ENCODE results near the gene SOST. TPM values are rescaled to one million over a fixed set of nuclear protein-coding genes. Genes with fewer than 3 reads are reported as not detected.
A peak's percentile ranks its signal among the peaks of the same experiment; 100 is the strongest.
"Not testable (repeated sequence)": the region's sequence is repeated elsewhere in the genome, so short reads cannot be mapped to it uniquely, and the experiment has no call there.

The SOST gene
- total RNA-seq = not detected

DNA sequence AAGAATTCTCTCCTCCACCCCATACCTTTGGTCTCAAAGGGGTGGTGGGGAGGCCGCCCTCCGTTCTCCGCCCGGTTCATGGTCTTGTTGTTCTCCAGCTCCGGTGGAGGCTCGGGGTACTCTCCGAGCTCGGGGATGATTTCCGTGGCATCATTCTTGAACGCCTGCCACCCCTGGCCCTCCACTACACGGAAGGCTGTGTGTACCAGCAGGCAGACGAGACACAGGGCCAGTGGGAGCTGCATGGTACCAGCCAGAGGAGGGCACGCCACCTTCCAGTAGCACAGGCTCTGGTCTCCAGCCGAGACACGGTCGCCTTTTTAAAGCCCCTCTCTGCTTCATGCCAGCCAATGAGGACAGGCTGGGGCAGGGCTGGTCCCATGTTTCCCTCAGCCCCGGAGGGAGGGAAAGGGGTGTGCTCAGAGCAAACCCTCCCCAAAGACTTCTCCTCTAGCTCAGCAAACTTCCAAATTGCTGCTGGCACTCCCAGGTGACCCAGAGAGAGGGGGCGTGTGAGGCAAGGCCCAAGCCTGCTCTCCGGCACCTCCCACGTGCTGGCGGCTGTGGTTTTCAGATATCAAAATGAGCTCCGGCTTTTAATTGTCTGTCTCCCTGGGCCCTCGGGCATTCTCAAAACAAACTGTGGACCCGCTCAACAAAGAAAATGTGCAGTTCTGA lies at the start of gene SOST:
SOST (minus strand) TSS at position 295 of the 678 bp plus-strand sequence; CDS start at position 245, 50 bp downstream.
- DNase-seq = no peak

DNA sequence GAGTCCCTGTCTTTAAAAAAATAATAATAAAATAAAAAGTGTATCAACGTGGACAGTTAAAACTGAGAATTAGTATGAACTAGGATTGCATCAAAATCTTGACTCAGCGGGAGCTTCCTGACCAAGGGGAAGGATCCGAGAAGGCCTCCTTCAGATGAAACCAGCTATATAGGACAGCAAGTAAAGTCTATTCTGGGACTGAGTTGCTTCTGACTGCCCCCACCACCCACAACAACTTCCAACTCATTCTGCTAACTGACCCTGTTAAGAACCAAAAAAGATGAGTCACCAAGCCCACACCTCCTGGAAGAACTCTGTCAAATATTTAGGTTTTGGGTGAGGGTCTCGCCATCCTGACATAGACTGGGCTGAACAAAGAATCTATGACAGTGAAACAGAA lies 49.5 kb upstream of the SOST start:
- no peak for DNase-seq

DNA sequence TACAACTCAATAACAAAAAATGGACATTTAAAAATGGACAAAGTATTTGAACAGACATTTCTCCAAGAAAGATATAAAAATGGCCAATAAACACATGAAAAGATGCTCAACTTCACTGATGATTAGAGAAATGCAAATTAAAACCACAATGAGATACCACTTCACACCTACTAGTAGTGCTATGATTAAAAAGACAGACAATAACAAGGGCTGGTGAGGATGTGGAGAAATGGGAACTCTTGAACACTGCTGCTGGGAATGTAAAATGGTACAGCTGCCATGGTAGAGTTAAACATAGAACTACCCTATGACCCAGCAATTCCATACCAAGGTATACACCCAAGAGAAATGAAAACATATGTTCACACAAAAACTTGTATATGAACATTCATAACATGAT lies 46.5 kb upstream of the SOST start:
- no peak for DNase-seq

DNA sequence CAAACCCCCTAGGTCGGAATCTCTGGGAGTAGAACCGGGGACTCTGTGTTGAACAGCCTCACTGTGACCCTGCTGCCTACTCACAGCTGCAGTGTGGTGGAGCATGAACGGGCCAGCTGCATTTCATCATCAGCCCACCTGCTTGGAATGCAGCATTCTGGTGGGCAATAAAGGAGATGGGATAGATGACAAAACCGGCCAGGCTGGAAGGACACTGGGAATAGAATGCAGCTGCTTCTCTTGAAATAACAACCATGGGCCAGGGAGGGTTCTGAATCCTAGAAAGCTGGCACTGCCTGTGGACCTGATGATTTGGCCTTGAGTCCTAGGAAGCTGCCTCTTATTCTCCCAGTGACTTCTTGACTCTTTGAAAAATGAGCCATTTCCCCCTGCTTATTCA lies 45.2 kb upstream of the SOST start:
- peak; percentile 7 for DNase-seq

DNA sequence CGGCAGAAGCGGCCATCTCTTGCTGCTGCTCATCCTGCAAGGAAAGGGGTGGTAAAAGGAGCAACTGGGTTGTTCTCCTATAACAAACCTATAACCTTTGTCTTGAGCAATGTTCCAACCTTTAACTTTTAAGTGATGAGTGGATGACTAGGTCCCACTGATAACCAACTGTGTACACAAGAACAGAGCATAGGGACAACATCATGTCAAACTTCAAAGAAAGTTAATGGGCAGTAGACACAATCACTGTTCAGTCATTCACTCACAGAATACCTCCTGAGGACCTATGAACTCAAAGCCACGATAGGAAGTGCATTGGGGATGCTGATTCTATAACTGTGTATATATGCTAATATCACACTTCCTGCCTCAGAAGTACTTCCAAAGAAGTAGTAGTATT lies 43.3 kb upstream of the SOST start:
- no peak for DNase-seq

DNA sequence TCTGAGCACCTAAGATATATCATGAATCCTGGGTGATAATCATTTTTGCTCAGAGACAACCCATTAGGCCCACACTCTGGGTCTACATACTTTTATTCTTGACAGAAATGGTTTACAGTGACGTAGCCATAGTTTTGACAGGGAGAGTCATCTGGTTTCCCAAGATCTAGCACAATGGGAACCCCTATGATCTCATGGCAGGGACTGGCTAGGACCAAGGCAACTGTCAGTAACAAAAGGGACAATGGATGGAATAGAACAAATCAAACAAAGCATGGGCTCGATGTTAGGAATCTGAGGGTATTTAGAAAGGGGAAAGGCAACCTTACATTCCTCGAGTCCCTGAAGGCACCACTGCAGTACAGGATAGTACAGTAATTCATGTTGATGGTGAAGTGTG lies 42.1 kb upstream of the SOST start:
- DNase-seq = no peak

DNA sequence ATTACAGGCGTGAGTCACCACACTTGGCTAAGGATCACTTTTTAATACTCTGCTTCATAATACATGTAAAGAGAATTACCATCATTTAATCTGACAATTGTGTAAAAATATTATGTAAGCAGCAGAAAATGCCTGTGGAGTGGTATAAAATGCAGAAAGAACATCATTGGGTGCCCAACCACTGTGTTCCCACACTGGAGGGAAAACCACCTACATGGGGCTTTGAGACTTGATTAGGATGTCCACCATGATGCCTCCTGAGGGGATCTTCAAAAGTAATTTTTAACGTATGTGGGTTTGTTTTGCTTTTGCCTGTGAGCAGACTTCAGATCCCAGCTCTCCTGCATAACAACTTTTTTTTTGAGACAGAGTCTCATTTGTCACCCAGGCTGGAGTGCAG lies 40.5 kb upstream of the SOST start:
- no peak for DNase-seq

DNA sequence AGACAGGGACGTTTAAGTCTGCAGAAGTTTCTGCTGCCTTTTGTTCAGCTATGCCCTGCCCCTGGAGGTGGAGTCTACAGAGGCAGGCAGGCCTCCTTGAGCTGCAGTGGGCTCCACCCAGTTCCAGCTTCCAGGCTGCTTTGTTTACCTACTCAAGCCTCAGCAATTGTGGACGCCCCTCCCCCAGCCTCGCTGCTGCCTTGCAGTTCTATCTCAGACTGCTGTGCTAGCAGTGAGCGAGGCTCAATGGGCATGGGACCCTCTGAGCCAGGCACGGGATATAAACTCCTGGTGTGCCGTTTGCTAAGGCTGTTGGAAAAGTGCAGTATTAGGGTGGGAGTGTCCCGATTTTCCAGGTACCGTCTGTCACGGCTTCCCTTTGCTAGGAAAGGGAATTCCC lies 39.4 kb upstream of the SOST start:
- not testable (repeated sequence) for DNase-seq

DNA sequence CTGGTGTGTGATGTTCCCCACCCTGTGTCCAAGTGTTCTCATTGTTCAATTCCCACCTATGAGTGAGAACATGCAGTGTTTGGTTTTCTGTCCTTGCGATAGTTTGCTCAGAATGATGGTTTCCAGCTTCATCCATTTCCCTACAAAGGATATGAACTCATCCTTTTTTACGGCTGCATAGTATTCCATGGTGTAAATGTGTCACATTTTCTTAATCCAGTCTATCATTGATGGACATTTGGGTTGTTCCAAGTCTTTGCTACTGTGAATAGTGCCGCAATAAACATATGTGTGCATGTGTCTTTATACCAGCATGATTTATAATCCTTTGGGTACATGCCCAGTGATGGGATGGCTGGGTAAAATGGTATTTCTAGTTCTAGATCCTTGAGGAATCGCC lies 34.1 kb upstream of the SOST start:
- not testable (repeated sequence) for DNase-seq

DNA sequence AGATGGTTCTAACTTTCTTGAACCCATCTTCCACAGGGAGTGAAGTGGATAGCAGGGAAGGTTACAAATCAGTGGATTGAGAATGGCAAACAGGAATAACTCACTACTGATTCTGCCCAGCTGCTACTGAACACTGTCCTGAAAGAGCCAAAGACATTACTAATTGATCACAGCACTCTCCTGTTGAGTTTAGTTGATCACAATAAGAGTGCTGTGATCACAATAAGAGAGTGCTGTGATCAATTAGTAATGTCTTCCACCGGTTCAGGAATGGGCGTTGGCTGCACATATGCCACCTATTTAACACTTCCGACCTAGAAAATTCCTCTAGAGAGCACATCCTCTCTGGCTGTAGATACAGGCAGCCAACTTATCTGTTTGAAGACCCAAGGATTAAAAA lies 33.0 kb upstream of the SOST start:
- peak; percentile 55 for DNase-seq

DNA sequence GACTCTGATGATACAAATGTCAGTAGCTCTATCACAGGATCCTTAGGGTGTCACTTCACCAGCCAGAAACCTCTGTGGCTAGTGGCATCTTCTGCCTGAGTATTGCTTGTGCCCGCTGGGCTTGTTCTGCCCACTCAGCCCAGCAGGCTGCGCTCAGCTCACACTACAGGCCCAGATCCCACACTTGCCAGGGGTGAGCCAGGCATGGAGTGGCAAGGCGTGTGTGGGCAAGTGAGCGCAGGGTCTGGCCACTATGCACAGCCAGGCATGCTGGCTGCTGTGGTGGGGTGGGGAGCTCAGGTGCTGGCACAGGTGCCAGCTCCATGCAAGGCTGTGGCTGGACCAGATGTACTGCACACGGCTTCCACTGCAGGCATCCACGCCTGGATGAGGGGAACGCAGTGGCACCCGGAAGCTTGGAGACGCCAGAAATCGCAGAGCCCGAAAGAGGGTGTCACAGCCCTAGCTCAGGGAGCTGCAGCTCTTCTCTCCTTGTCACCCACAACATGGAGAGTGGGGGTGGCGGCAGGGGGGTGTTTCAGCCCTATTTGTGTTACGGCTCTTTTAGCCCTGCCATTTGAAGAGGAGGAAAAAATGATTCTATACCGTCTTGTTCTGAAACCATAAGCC lies 31.8 kb upstream of the SOST start:
- no peak for DNase-seq

DNA sequence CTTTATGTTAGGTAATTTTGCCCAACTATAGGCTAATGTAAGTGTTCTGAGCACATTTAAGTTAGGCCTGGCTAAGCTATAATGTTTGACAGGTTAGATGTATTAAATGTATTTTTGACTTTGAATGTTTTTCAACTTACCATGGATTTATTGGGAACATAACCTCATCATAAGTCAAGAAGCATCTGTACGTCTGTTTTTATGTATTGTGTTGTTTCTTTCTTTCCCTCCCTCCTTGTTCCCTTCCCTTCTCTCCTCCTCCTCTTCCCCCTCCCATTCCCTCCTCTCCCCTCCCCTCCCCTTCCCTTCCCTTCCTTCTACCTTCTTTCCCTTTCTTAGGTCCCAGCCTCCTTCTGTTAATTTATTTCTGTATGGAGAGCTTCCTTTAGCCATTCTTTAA lies 30.9 kb upstream of the SOST start:
- DNase-seq = no peak

DNA sequence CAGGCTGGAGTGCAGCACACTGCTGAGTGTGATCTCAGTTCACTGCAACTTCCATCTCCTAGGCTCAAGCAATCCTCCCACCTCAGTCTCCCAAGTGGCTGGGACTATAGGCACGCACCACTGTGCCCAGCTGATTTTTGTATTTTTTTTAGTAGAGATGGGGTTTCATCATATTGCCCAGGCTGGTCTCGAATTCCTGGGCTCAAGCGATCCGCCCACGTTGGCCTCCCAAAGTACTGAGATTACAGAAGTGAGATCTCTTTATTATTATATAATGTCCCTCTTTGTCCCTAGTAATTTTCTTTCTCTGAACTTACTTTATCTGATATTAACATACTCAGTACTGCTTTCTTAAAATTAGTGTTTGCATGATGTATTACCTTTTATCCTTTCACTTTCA lies 29.9 kb upstream of the SOST start:
- DNase-seq = no peak

DNA sequence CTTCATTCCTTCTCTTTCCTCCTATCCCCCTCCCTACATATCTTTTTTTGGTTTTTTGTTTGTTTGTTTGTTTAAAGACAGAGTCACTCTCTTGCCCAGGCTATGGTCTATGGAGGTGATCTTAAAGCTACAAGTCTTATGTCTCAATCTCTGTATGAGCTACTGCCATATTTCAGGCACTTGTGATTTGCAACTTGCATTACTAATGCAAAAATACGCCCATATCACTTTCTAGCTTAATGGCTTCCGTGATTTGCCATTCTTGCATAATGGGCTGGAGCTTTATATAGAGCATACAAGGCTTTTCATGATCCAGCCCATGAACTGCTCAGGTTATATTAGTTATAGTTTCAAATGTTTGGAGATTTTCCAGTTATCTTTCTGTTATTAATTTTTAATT lies 29.1 kb upstream of the SOST start:
- no peak for DNase-seq

DNA sequence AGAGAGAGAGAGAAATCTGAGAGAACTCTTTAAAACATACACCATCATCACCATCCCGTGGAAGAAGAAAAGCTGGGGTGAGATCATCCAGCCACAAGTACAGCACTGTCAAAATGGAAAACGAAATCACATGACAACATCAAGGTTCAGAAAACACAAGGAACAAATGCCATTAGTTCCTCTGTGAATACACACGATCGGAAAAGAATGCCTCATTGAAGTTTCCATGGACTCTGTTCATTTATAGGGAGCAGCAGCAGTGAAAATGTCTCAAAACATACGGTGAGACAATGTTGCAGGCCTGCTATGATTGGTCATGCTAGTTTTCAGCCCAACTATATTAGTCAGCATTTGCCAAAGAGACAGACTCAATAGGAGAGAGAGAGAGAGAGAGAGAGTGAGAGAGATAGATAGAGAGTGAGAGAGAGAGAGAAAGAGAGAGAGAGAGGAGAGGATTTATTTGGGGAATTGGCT lies 26.1 kb upstream of the SOST start:
- no peak for DNase-seq

DNA sequence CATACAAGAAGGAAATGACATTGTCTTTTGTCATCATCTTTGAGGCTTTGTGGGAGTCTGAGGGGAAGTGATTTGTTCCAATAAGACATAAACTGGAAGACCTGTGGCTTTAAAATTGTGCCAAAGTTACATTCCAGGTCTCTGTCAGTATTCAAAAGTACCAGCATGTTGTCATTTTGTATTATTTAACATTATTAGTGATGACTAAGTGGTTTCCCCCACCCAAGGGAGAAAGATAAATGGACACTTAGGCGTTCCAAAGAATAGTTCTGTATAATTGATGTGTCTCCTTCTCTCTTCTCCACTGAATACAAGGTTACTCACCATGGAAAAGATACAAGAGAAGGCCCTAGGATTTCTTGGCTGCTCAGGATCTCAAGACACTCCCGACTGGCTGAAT lies 25.5 kb upstream of the SOST start:
- no peak for DNase-seq

DNA sequence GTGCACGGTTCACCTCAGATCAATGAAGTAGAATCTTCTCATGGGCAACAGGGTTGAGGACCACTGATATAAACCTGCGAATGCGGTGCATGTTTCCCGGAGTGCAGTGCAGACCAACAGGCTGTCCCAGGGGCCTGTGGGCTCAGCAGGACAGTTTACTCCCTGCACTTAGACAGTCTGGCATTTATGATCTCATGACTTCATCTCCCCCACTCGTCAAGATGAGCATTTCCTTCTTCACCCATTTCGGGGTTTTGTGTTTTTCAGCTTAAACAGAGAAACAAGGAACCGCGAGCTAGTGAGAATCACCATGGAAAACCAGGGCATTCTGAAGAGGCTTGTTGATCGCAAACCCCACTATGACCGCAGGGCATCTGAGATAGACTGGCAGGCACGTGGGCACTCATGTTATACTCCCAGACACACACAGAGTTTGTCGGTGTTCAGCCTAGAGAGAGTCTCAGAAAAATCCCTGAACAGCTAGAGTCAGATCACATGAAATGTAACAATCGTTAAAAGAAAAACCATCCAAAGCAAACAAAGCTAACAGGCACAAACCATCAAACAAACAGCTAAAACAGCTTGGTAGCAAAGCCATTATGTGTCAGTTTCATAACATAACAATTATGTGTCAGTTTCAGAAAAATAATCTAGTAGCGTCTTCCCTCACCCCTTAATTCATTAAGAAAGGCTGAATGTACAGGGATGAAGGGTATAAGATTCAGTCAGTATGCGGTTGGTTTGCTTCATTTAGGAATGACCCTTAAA lies 24.5 kb upstream of the SOST start:
- DNase-seq = no peak

DNA sequence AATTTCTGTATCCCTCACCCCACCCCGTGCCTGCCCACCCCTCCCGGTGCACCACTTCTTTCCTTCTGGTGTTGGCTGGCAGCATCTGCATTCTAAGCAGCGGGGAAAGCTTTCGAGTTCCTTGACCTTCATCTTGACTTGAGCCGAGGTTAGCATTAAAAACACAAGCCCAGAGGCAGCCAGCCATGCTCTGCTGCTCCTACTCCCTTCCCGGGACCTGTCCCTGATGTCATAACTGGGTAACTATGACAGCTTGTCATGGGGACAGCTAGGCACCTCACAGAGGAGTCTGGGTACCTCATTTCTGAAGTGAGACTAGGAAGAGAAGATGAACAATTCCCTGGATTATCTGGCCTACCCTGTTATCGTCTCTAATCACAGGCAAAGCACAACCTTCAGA lies 21.5 kb upstream of the SOST start, which contains the start of gene CFAP97D1:
CFAP97D1 (plus strand) TSS at position 301 of the 400 bp plus-strand sequence; CDS start at position 329, 28 bp downstream.
- no peak for DNase-seq

DNA sequence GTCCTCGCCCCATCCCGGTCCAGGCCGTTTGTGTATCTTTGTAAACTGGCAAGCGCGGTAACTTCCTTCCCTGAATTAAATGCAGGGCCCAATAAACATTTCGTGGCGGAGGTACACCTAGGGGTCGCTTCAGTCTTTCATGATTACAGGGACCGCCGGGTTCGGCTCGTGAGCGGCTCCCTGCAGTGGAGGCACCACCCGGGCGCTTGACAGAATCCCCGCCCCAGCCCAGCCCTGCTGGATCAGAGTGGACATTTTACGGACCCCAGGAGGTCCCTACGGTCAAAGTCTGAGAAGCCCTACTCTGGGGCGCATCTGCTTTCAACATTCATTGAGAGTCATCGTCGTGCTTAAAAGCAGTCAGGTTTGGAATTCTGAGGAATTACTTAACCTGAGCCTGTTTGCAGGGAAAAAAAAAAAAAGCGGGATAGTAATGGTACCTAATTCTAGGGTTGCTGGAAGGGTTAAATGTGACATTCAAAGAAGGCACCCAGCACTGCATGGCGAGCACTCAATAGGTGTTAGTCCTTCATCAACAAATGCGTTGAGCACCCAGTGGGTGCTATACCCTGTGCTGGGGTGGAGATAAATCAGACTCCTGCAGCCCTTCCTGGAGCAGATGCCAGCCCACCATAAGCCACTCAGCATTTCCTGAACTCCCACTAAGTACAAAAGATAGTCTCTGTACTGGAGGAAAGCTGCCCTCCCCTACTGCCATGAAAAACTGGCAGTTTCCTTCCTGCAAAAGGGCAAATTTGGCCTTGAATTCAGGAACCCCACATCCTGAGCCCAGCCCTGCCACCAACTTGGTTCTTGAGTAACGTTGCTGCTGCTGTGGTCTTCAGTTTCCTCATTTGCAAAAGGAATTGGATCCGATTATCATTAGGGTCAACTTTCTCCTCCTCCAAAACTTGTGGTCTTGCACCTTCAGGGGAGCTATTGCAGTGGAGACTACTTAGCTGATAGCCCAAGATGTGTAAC lies 20.8 kb upstream of the SOST start:
- no peak for DNase-seq

DNA sequence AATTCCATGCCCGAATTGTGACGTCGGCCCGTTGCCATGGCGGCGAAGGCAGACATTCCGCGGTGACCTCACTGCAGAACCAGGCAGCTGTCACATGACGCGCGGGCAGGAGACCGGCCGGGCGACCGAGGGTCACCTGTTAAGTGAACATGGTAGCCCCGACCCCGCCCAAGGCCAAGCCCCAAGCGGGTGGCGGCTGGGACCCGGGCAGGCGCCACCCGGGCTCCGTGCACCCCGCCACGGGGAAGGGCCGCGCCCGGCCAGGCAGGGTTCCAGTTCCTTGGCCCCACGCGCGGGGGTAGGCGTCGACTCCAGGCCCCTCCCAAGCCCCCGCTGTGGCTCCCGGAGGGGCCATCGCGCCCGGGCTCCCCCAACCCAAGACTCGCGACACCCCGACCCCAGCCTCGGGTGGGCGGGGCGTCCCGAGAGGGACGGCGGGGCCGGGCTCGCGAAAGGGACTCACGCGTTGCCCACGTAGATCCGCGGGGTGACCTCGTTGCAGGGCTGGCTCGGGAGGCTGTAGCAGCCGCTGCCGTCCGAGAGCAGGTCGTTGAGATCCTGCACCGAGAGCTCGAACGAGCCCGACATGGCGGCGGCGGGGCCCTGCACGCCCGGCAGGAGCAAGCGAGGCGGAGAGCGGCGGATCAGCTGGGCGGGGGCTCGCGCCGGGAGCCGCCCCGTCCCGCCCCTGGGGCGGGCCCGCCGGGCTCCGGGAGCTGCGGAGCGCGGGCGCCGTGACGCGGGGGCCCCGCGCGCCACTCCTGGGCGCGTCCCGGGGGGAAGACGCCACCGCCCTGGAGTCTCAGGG lies 19.9 kb upstream of the SOST start, which contains the start of gene DUSP3:
DUSP3 (minus strand) TSS at position 641 of the 808 bp plus-strand sequence; CDS start at position 588, 53 bp downstream.
- peak; percentile 95 for DNase-seq

Data from tongue (tissue), 2 donors.